H1 (cell line): ENCODE data around the gene LCN2. TPM values are rescaled to one million over a fixed set of nuclear protein-coding genes. Genes with fewer than 3 reads are reported as not detected.

Experiments used
- CTCF ChIA-PET: fragments of 300-600 bp; sonication (Branson Sonifier 250); formaldehyde crosslinking; loops from one replicate; lab custom pipeline; 2021; ENCODE audit not compliant: partially characterized antibody; lab: Charles Lee
- POLR2A ChIA-PET: fragments of 300-600 bp; sonication (Branson Sonifier 250); formaldehyde crosslinking; loops from one replicate; lab custom pipeline; 2021; ENCODE audit warnings: inconsistent platforms; ENCODE audit not compliant: partially characterized antibody; lab: Charles Lee
- DNase-seq, 2 experiments: peaks; one replicate each; pipeline versions ENCODE4 v3.0.0 to v3.0.0-alpha.2; 2010 to 2022; ENCODE audit warnings: low spot score in 2 of 2, low read depth in 1 of 2, mixed read lengths in 1 of 2
- FAIRE-seq: peaks from 2 replicates; lab custom pipeline; 2011; peaks lifted over from hg19 to GRCh38; lab: Jason Lieb, UNC
- H2AFZ ChIP-seq: 2 replicates; pipeline ENCODE4 v1.8.1; 2012; ENCODE audit warnings: low read length, inconsistent platforms
- H2AK5ac ChIP-seq: 2 replicates; pipeline ENCODE4 v1.6.1; 2013; ENCODE audit warnings: low read depth, low read length
- H2BK120ac ChIP-seq: replicated peaks from 2 replicates; pipeline ENCODE3; 2013; ENCODE audit warnings: low read depth, low read length, inconsistent platforms
- H2BK12ac ChIP-seq: 2 replicates; pipeline ENCODE4 v1.6.1; 2013; ENCODE audit warnings: low read depth, low read length
- H2BK15ac ChIP-seq: 2 replicates; pipeline ENCODE4 v1.6.1; 2013; ENCODE audit warnings: low read length
- H2BK20ac ChIP-seq: 2 replicates; pipeline ENCODE4 v1.6.1; 2013; ENCODE audit warnings: low read length
- H2BK5ac ChIP-seq: 2 replicates; pipeline ENCODE4 v1.6.1; 2013; ENCODE audit warnings: low read depth, low read length
- H3K14ac ChIP-seq: 2 replicates; pipeline ENCODE4 v1.6.1; 2013; ENCODE audit warnings: inconsistent platforms; ENCODE audit not compliant: insufficient read length
- H3K18ac ChIP-seq: 2 replicates; pipeline ENCODE4 v1.6.1; 2013; ENCODE audit warnings: low read length; ENCODE audit errors: extremely low read depth
- H3K23ac ChIP-seq: 2 replicates; pipeline ENCODE4 v1.6.1; 2013; ENCODE audit warnings: inconsistent platforms; ENCODE audit not compliant: insufficient read length
- H3K23me2 ChIP-seq: 2 replicates; pipeline ENCODE4 v1.6.1; 2013; ENCODE audit warnings: low read depth, low read length
- H3K27ac ChIP-seq: 2 replicates; pipeline ENCODE4 v1.6.1; 2011; ENCODE audit warnings: low read depth, low read length, inconsistent platforms
- H3K27me3 ChIP-seq, 4 experiments: replicated peaks in 1 of 4; 1 replicate in 1 of 4; 2 replicates in 3 of 4; pipeline versions ENCODE4 v1.6.1 to v1.8.1; 2011 to 2013; ENCODE audit warnings: low read length in 3 of 4, mild to moderate bottlenecking in 3 of 4, inconsistent platforms in 2 of 4, mixed read lengths in 2 of 4, moderate library complexity in 1 of 4; ENCODE audit not compliant: control insufficient read depth in 3 of 4, insufficient read depth in 3 of 4; ENCODE audit errors: extremely low read depth in 1 of 4
- H3K36me3 ChIP-seq, 4 experiments: 2 replicates each; pipeline versions ENCODE4 v1.6.1 to v1.8.1; 2011 to 2013; ENCODE audit warnings: mild to moderate bottlenecking in 4 of 4, low read length in 3 of 4, moderate library complexity in 2 of 4, control low read depth in 1 of 4, inconsistent platforms in 1 of 4; ENCODE audit not compliant: insufficient read depth in 4 of 4, control insufficient read depth in 2 of 4
- H3K4ac ChIP-seq: replicated peaks from 2 replicates; pipeline ENCODE3; 2013; ENCODE audit warnings: low read length, low read depth, mixed read lengths, inconsistent platforms; ENCODE audit not compliant: insufficient read length
- H3K4me1 ChIP-seq, 4 experiments: replicated peaks in 1 of 4; 1 replicate in 1 of 4; 2 replicates in 3 of 4; pipeline versions ENCODE4 v1.6.1 to v1.8.1; 2011 to 2013; ENCODE audit warnings: low read length in 3 of 4, inconsistent platforms in 2 of 4, mixed read lengths in 1 of 4; ENCODE audit not compliant: insufficient read depth in 4 of 4, control insufficient read depth in 3 of 4
- H3K4me2 ChIP-seq, 2 experiments: 2 replicates each; pipeline versions ENCODE4 v1.6.1 to v1.8.1; 2011 to 2013; ENCODE audit warnings: low read depth in 2 of 2, low read length in 2 of 2, control low read depth in 1 of 2, inconsistent platforms in 1 of 2, mild to moderate bottlenecking in 1 of 2; ENCODE audit not compliant: insufficient read depth in 1 of 2
- H3K4me3 ChIP-seq, 4 experiments: fragments of 200-600, 300-600 bp in 1 of 4; sonication (generic), shearing (Covaris generic), sonication (Bioruptor Twin) in 1 of 4; 2 replicates each; pipeline versions ENCODE4 v1.5.1 to v1.8.1; 2011 to 2016; ENCODE audit warnings: low read length in 4 of 4, low read depth in 3 of 4, control low read depth in 2 of 4, inconsistent platforms in 2 of 4, mild to moderate bottlenecking in 2 of 4, mixed read lengths in 1 of 4, moderate library complexity in 1 of 4; ENCODE audit not compliant: insufficient read depth in 2 of 4; ENCODE audit errors: extremely low read depth in 1 of 4
- H3K56ac ChIP-seq: replicated peaks from 2 replicates; pipeline ENCODE3; 2013; ENCODE audit warnings: low read depth, mild to moderate bottlenecking, mixed read lengths, low read length, inconsistent platforms; ENCODE audit not compliant: insufficient read length
- H3K79me1 ChIP-seq: 2 replicates; pipeline ENCODE4 v1.6.1; 2013; ENCODE audit warnings: low read depth, low read length, control low read depth
- H3K79me2 ChIP-seq, 2 experiments: 2 replicates each; pipeline versions ENCODE4 v1.6.1 to v1.8.1; 2012 to 2013; ENCODE audit warnings: low read length in 2 of 2, mild to moderate bottlenecking in 2 of 2, inconsistent platforms in 1 of 2; ENCODE audit not compliant: insufficient read depth in 2 of 2, control insufficient read depth in 1 of 2
- H3K9ac ChIP-seq, 4 experiments: replicated peaks in 1 of 4; 1 replicate in 1 of 4; 2 replicates in 3 of 4; pipeline versions ENCODE4 v1.6.1 to v1.8.1; 2011 to 2013; ENCODE audit warnings: low read depth in 3 of 4, low read length in 3 of 4, control low read depth in 2 of 4, mild to moderate bottlenecking in 2 of 4, moderate library complexity in 2 of 4, inconsistent platforms in 1 of 4; ENCODE audit errors: extremely low read depth in 1 of 4
- H3K9me3 ChIP-seq, 2 experiments: 2 replicates each; pipeline versions ENCODE4 v1.6.1 to v1.8.1; 2012 to 2013; ENCODE audit warnings: mild to moderate bottlenecking in 2 of 2, moderate library complexity in 2 of 2, control low read depth in 1 of 2, inconsistent platforms in 1 of 2, low read depth in 1 of 2, low read length in 1 of 2, mixed read lengths in 1 of 2; ENCODE audit not compliant: insufficient read depth in 2 of 2
- H4K20me1 ChIP-seq, 2 experiments: replicated peaks in 1 of 2; 2 replicates each; pipeline versions ENCODE3 to v1.8.1; 2011 to 2013; ENCODE audit warnings: inconsistent platforms in 2 of 2, low read length in 2 of 2, mild to moderate bottlenecking in 1 of 2; ENCODE audit not compliant: insufficient read depth in 2 of 2, control insufficient read depth in 1 of 2
- H4K5ac ChIP-seq: 2 replicates; pipeline ENCODE4 v1.6.1; 2013; ENCODE audit warnings: low read length, low read depth, mixed read lengths, inconsistent platforms; ENCODE audit not compliant: insufficient read length
- H4K8ac ChIP-seq: 2 replicates; pipeline ENCODE4 v1.8.0; 2013; ENCODE audit warnings: mild to moderate bottlenecking, moderate library complexity, low read length, inconsistent platforms; ENCODE audit not compliant: insufficient read depth; ENCODE audit errors: extremely low read depth
- H4K91ac ChIP-seq: replicated peaks from 2 replicates; pipeline ENCODE3; 2013; ENCODE audit warnings: low read length, mixed read lengths, inconsistent platforms; ENCODE audit not compliant: insufficient read length
- BACH1 ChIP-seq: IDR thresholded peaks from 2 replicates; pipeline ENCODE4 v1.6.1; 2012; ENCODE audit warnings: low read length, improper control_type of control experiment
- HDAC2 ChIP-seq, 2 experiments: fragments of 300-600 bp in 1 of 2; sonication (generic) in 1 of 2; IDR thresholded peaks; 2 replicates each; pipeline ENCODE4 v1.6.1; 2011 to 2012; ENCODE audit warnings: low read depth in 2 of 2, low read length in 2 of 2, mild to moderate bottlenecking in 2 of 2, moderate library complexity in 2 of 2, borderline replicate concordance in 1 of 2, inconsistent platforms in 1 of 2
- JUND ChIP-seq: IDR thresholded peaks from 2 replicates; pipeline ENCODE4 v1.6.1; 2011; ENCODE audit warnings: mild to moderate bottlenecking, improper control_type of control experiment, low read length
- MAFK ChIP-seq: IDR thresholded peaks from 2 replicates; pipeline ENCODE4 v1.6.1; 2012; ENCODE audit warnings: low read depth, mild to moderate bottlenecking, improper control_type of control experiment, low read length
- TBP ChIP-seq: IDR thresholded peaks from 2 replicates; pipeline ENCODE4 v1.6.1; 2011; ENCODE audit warnings: low read depth, low read length, improper control_type of control experiment
- WGBS, 2 experiments: shearing (Covaris generic) in 1 of 2; methylation state at CpG; one replicate each; pipeline versions ENCODE4 v1.1.6 to v1.1.7; 2013 to 2015; ENCODE audit warnings: low lambda C conversion rate in 2 of 2, mixed read lengths in 2 of 2, inconsistent platforms in 1 of 2, low coverage in 1 of 2, missing lambda C conversion rate in 1 of 2; ENCODE audit not compliant: insufficient replicate concordance in 2 of 2, insufficient coverage in 1 of 2, insufficient read length in 1 of 2; ENCODE audit errors: extremely low coverage in 1 of 2, missing lambda C conversion rate in 1 of 2; 5-methylcytosine and 5-hydroxymethylcytosine counted together
- polyA plus RNA-seq, 7 experiments: library from polyadenylated mRNA; depleted of rRNA in 3 of 7; stranded (reverse) in 5 of 7; unstranded in 2 of 7; fragments of >200 nt in 5 of 7; fragments of 200-250 nt in 2 of 7; gene quantifications; 1 replicate in 5 of 7; 2 replicates in 1 of 7; 4 replicates in 1 of 7; pipeline versions ENCODE4 v1.2.1 to v1.2.3, GENCODE V29; 2011 to 2013; ENCODE audit warnings: missing spikeins in 2 of 7, mixed read lengths in 2 of 7
- total RNA-seq: library from RNA; stranded (reverse); fragmentation: NEBNext Ultra II Directional; extraction: Animal tissue kit (Norgen Biotek cat#: 25700); gene quantifications from 2 replicates; pipeline ENCODE4 v1.2.1, GENCODE V29; 2021
- TF ChIP-seq, protein P1 (sequence below), 3 experiments: IDR thresholded peaks; 1 replicate in 2 of 3; 2 replicates in 1 of 3; pipeline versions ENCODE4 v1.5.1 to v1.6.1; 2011; ENCODE audit warnings: low read length in 3 of 3, mild to moderate bottlenecking in 3 of 3, inconsistent platforms in 2 of 3, low read depth in 1 of 3, moderate library complexity in 1 of 3; ENCODE audit not compliant: insufficient read depth in 1 of 3; ENCODE audit errors: control extremely low read depth in 1 of 3

The LCN2 gene
- total and polyA plus RNA-seq, 2 of the 8 experiments (the other 6 are each of a cell fraction or from before 2014, with no cell fraction given): 1.1 to 1.6 TPM

DNA sequence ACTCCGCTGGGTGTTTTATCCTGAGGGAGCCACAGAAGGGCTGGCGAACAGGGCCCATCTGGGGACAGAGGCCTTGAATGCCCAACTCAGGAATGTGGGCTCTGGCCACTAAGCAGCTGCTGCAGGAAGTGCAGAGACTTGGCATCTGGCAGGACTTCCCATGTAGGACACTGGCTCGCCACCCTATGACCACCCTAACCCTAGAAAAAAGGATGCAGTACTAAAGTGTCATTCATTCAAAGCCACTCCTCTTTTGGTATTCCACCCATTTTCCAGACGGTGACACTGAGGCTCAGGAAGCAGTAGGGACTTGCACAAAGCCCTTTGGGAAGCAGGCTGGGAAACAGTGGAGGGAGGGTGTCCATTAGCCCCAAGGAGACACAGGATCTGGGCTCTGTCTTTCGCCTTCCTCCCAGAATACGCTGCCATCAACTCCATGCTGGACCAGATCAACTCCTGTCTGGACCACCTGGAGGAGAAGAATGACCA, 13.8 kb downstream of the LCN2 start:
- TF ChIP-seq JUND (no peak), MAFK (no peak), TBP (no peak), HDAC2 (IDR thresholded peaks at IDR 0.05; ENCODE audit: borderline replicate concordance in 1 of 2, low read depth in 2 of 2, low read length in 2 of 2) (no peak), BACH1 (no peak)
- TF ChIP-seq, protein P1, sequence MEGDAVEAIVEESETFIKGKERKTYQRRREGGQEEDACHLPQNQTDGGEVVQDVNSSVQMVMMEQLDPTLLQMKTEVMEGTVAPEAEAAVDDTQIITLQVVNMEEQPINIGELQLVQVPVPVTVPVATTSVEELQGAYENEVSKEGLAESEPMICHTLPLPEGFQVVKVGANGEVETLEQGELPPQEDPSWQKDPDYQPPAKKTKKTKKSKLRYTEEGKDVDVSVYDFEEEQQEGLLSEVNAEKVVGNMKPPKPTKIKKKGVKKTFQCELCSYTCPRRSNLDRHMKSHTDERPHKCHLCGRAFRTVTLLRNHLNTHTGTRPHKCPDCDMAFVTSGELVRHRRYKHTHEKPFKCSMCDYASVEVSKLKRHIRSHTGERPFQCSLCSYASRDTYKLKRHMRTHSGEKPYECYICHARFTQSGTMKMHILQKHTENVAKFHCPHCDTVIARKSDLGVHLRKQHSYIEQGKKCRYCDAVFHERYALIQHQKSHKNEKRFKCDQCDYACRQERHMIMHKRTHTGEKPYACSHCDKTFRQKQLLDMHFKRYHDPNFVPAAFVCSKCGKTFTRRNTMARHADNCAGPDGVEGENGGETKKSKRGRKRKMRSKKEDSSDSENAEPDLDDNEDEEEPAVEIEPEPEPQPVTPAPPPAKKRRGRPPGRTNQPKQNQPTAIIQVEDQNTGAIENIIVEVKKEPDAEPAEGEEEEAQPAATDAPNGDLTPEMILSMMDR (IDR thresholded peaks at IDR 0.05; ENCODE audit: control extremely low read depth in 1 of 3, insufficient read depth in 1 of 3, low read depth in 1 of 3, low read length in 3 of 3): no peak
- TF ChIP-seq, all 59 proteins: peak for 0
- Histone ChIP-seq H4K20me1 (peaks cover 0 to 4% of the 10 kb centered on the region in 2 experiments), H3K79me1 (0 out of 2 replicates have a peak, but pooled peaks cover 8% of the 10 kb centered on the region), H3K79me2 (peaks cover 0 to 4% of the 10 kb centered on the region in 2 experiments; a peak in 1 of 4 replicates), H2BK5ac (no peak overlapping the region), H2BK15ac (no peak overlapping the region), H3K4me1 (peaks cover 0 to 11% (median 1%) of the 10 kb centered on the region in 4 experiments; a peak in 4 of 7 replicates), H2AK5ac (no peak overlapping the region), H3K18ac (no peak overlapping the region), H3K4me3 (no peak overlapping the region), H3K4me2 (no peak overlapping the region), H3K9ac (no peak overlapping the region), H2BK120ac (no peak overlapping the region), H2BK20ac (no peak overlapping the region), H3K36me3 (peaks cover 2 to 39% (median 14%) of the 10 kb centered on the region in 4 experiments; a peak in 7 of 8 replicates), H3K23me2 (peaks cover 5% of the 10 kb centered on the region; the same call in 1 of the 2 replicates), H4K91ac (no peak overlapping the region), H4K8ac (no peak overlapping the region), H3K4ac (no peak overlapping the region), H3K23ac (no peak overlapping the region), H2AFZ (no peak overlapping the region), H4K5ac (no peak overlapping the region), H2BK12ac (no peak overlapping the region), H3K27me3 (no peaks in the 10 kb centered on the region), H3K14ac (no peak overlapping the region), H3K56ac (no peak overlapping the region), H3K9me3 (no peaks in the 10 kb centered on the region), H3K27ac (no peak overlapping the region; the same call in 1 of the 2 replicates)
- 92% methylated on average over 6 of the region's 6 CpGs; no CpG with 5 or more reads in 1 of the 2 experiments for WGBS, 2 experiments
- FAIRE-seq (no peak), DNase-seq (no peak)
- CTCF ChIA-PET: interaction anchor here (1.0 to 1.6 kb wide), 2 partner anchors 13 to 21 kb away, joined by 4 read pairs; no protein-coding TSS in a partner anchor
- POLR2A ChIA-PET: interaction anchor here (0.6 to 5.1 kb wide), 9 partner anchors 12 to 766 kb away, joined by 3 to 21 read pairs (median 4); partner anchors contain the start of gene PTGES2
